ENCODE measurements around the gene FAAP20. TPM values are rescaled to one million over a fixed set of nuclear protein-coding genes. Genes with fewer than 3 reads are reported as not detected.

FAAP20 gene
- total and polyA plus RNA-seq, 2 donors (not counting 1 experiment from before 2014, with no cell fraction given): 31.2 to 68.1 TPM

DNA sequence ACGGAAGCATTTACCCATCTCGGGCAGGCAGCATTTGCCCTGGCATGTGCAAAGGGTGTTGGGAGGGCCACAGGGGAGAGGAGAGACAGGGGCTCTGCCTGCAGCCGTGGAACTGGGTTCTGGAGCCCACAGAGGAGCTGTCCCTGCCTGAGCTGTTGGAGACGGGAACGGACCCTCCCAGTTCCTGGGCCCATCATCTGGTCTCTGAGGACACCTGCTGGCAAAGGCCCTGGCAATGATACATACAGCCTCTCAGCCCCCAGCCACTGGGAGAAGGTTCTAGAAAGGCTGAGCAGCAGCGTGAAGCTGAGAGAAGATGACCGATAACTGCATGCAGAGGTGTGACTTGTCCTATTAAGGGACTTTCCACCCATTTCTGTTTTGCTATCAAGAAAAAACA lies 31.4 kb downstream of the FAAP20 start:
- Histone ChIP-seq H3K9me3 (ENCODE audit: control extremely low read depth in 1 of 3, control insufficient read depth in 2 of 3, insufficient read depth in 1 of 3, low read length in 2 of 3) (peaks cover 0 to 14% (median 0%) of the 10 kb centered on the region in 3 donors), H3K4me3 (ENCODE audit: control extremely low read depth in 1 of 5, extremely low read depth in 1 of 5, insufficient read depth in 1 of 5, low read depth in 2 of 5, low read length in 4 of 5) (no peak overlapping the region), H2AFZ (ENCODE audit: insufficient read depth, low read depth, low read length, poor library complexity, severe bottlenecking) (no peak overlapping the region), H3K4me1 (ENCODE audit: control insufficient read depth in 2 of 2, insufficient read depth in 2 of 2, low read length in 2 of 2) (no peaks in the 10 kb centered on the region), H4K20me1 (ENCODE audit: control insufficient read depth, insufficient read depth, low read length, poor library complexity, severe bottlenecking) (no peaks in the 10 kb centered on the region), H3K79me2 (ENCODE audit: control insufficient read depth, insufficient read depth, low read length) (no peaks in the 10 kb centered on the region), H3K36me3 (replicated peaks in 1 of 2; ENCODE audit: control extremely low read depth in 1 of 2, control insufficient read depth in 1 of 2, extremely low read depth in 1 of 2, insufficient read depth in 2 of 2, low read length in 1 of 2) (peaks cover 0 to 6% of the 10 kb centered on the region in 2 experiments), H3K4me2 (replicated peaks; ENCODE audit: low read depth, low read length, poor library complexity, severe bottlenecking) (no peak overlapping the region), H3K9ac (ENCODE audit: low read length) (no peak overlapping the region), H3K27ac (ENCODE audit: low read length in 2 of 2) (no peak overlapping the region), H3K27me3 (replicated peaks in 1 of 4; ENCODE audit: control extremely low read depth in 1 of 4, control insufficient read depth in 3 of 4, insufficient read depth in 4 of 4, low read length in 3 of 4) (no peaks in the 10 kb centered on the region)
- DNase-seq (no peak), ATAC-seq (ENCODE audit: low read depth) (no peak)
- intact Hi-C loops (cut with micrococcal nuclease): no loop called here
- H3K9me3 Mint-ChIP-seq (ENCODE audit: insufficient read depth): no peaks in the 10 kb centered on the region
- H3K27ac Mint-ChIP-seq: no peak overlapping the region
- TF ChIP-seq EZH2 (IDR thresholded peaks at IDR 0.05; ENCODE audit: borderline replicate concordance, insufficient read depth, low read depth, low read length, poor library complexity, severe bottlenecking): no peak
- TF ChIP-seq, protein P1, sequence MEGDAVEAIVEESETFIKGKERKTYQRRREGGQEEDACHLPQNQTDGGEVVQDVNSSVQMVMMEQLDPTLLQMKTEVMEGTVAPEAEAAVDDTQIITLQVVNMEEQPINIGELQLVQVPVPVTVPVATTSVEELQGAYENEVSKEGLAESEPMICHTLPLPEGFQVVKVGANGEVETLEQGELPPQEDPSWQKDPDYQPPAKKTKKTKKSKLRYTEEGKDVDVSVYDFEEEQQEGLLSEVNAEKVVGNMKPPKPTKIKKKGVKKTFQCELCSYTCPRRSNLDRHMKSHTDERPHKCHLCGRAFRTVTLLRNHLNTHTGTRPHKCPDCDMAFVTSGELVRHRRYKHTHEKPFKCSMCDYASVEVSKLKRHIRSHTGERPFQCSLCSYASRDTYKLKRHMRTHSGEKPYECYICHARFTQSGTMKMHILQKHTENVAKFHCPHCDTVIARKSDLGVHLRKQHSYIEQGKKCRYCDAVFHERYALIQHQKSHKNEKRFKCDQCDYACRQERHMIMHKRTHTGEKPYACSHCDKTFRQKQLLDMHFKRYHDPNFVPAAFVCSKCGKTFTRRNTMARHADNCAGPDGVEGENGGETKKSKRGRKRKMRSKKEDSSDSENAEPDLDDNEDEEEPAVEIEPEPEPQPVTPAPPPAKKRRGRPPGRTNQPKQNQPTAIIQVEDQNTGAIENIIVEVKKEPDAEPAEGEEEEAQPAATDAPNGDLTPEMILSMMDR (IDR thresholded peaks at IDR 0.05): no peak
- no peak overlapping the region for H3K4me3 Mint-ChIP-seq
- ChIA-PET CTCF (interaction anchor here (1.4 kb wide), 1 partner anchor 219 kb away, joined by 3 read pairs; no protein-coding TSS in a partner anchor), POLR2A (no interaction called here)
- H3K27me3 Mint-ChIP-seq: no peaks in the 10 kb centered on the region
- H3K4me1 Mint-ChIP-seq: no peaks in the 10 kb centered on the region
- WGBS (ENCODE audit: insufficient coverage): 97% methylated on average over 6 of the region's 7 CpGs

DNA sequence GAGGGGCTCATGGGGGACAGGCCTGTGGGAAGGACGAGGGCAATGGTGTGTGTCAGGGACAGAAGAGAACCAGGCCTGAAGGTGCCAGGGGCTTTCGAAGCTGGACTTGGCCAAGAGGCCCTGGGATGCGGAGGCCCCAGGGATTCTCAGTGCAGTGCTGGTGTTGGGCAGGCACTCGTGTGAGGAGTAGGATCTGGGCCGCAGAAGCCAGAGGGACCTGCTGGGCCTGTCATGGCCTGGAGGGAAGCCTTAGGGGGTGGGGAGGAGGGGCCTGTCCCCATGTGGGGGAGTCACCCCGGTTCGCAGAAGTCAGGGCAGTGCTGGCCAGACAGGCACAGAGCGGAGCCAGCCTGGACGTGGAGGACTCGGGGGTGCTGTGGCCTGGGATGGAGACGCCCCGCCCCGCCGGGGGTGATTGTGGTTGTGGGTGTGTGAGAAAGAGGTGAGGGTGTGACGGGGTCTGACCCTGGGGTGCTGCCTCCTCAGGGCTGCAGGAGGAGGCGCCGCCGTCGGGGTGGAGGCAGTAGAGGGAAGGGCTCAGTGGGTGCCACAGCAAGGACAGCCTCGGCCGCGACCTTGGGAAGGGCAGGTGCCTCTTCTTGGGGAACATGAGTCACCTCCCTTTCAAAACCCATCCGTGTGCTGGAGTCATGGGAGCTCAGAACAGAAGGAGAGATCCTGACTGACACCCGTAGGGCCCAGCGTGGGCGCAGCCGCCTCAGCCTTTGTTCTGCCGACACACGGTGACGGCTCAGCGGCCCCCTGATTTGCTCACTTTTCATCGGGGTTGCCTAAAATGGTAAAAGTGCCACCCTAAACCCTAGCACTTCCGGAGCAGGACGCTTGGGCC lies 33.9 kb downstream of the FAAP20 start:
- Histone ChIP-seq H3K27ac (ENCODE audit: low read length in 2 of 2) (no peak overlapping the region), H4K20me1 (ENCODE audit: control insufficient read depth, insufficient read depth, low read length, poor library complexity, severe bottlenecking) (no peaks in the 10 kb centered on the region), H3K79me2 (ENCODE audit: control insufficient read depth, insufficient read depth, low read length) (no peaks in the 10 kb centered on the region), H3K9me3 (ENCODE audit: control extremely low read depth in 1 of 3, control insufficient read depth in 2 of 3, insufficient read depth in 1 of 3, low read length in 2 of 3) (peaks cover 0 to 14% (median 0%) of the 10 kb centered on the region in 3 donors), H3K9ac (ENCODE audit: low read length) (no peak overlapping the region), H3K27me3 (replicated peaks in 1 of 4; ENCODE audit: control extremely low read depth in 1 of 4, control insufficient read depth in 3 of 4, insufficient read depth in 4 of 4, low read length in 3 of 4) (no peaks in the 10 kb centered on the region), H2AFZ (ENCODE audit: insufficient read depth, low read depth, low read length, poor library complexity, severe bottlenecking) (no peak overlapping the region), H3K4me2 (replicated peaks; ENCODE audit: low read depth, low read length, poor library complexity, severe bottlenecking) (no peak overlapping the region), H3K4me1 (ENCODE audit: control insufficient read depth in 2 of 2, insufficient read depth in 2 of 2, low read length in 2 of 2) (no peaks in the 10 kb centered on the region), H3K4me3 (ENCODE audit: control extremely low read depth in 1 of 5, extremely low read depth in 1 of 5, insufficient read depth in 1 of 5, low read depth in 2 of 5, low read length in 4 of 5) (no peak overlapping the region), H3K36me3 (replicated peaks in 1 of 2; ENCODE audit: control extremely low read depth in 1 of 2, control insufficient read depth in 1 of 2, extremely low read depth in 1 of 2, insufficient read depth in 2 of 2, low read length in 1 of 2) (peaks cover 0 to 10% of the 10 kb centered on the region in 2 experiments)
- intact Hi-C loops (cut with micrococcal nuclease): no loop called here
- H3K4me3 Mint-ChIP-seq: no peak overlapping the region
- H3K27me3 Mint-ChIP-seq: no peaks in the 10 kb centered on the region
- ATAC-seq (ENCODE audit: low read depth) (no peak), DNase-seq (no peak)
- no peaks in the 10 kb centered on the region for H3K4me1 Mint-ChIP-seq
- POLR2A ChIA-PET: interaction anchor here (0.7 kb wide), 1 partner anchor 382 kb away, joined by 3 read pairs; no protein-coding TSS in a partner anchor
- H3K9me3 Mint-ChIP-seq (ENCODE audit: insufficient read depth): no peaks in the 10 kb centered on the region
- H3K27ac Mint-ChIP-seq: no peak overlapping the region
- CTCF ChIA-PET: no interaction called here
- 95% methylated on average over 31 of the region's 34 CpGs for WGBS (ENCODE audit: insufficient coverage)
- no peak for TF ChIP-seq EZH2 (IDR thresholded peaks at IDR 0.05; ENCODE audit: borderline replicate concordance, insufficient read depth, low read depth, low read length, poor library complexity, severe bottlenecking)
- TF ChIP-seq, protein P1 (IDR thresholded peaks at IDR 0.05): no peak

Data from B cell (primary cell).